ENCODE results near the gene ZNF260. TPM values are rescaled to one million over a fixed set of nuclear protein-coding genes. Genes with fewer than 3 reads are reported as not detected.

The ZNF260 gene
- polyA plus RNA-seq, 2 of the 4 experiments (the other 2 are of a cell fraction), result 22.8 to 25.6 TPM

- 6% methylated on average over 11 of the region's 11 CpGs for WGBS (ENCODE audit: missing lambda C conversion rate)
- Histone ChIP-seq H3K4me1 (peaks cover 4% of the 10 kb centered on the region; the same call in 1 of the 3 replicates), H3K27ac (peak overlapping the region; percentile 89), H3K4me2 (peak overlapping the region; percentile 71), H3K4me3 (peak overlapping the region; percentile 52), H3K9me3 (peaks cover 67% of the 10 kb centered on the region)
- ChIA-PET POLR2A (interaction anchor here (0.6 to 2.0 kb wide), 19 partner anchors 11 to 1291 kb away, joined by 3 to 49 read pairs (median 4); partner anchors contain the start of genes POLR2I, TBCB, ZNF146 and ZNF260), CTCF (interaction anchor here (0.6 to 2.0 kb wide), 7 partner anchors 9 to 363 kb away, joined by 3 to 7 read pairs (median 3); partner anchors contain the start of gene ZFP14)
- ATAC-seq (peak in 1 of 2 experiments; percentile 48; a peak in 4 of 6 replicates), FAIRE-seq (no peak), DNase-seq (ENCODE audit: low read depth in 1 of 2, low spot score in 1 of 2) (peak in 1 of 2 experiments; percentile 64)
- TF ChIP-seq KDM1A (IDR thresholded peaks at IDR 0.05; ENCODE audit: low read depth) (no peak), HDAC2 (IDR thresholded peaks at IDR 0.05) (no peak), RAD21 (conservative IDR thresholded peaks at IDR 0.05 in 1 of 2, IDR thresholded peaks at IDR 0.05 in 1 of 2) (no peak), CTCF (IDR thresholded peaks at IDR 0.05) (peak; percentile 7; the same call in 1 of the 3 replicates), CHD4 (IDR thresholded peaks at IDR 0.05; ENCODE audit: borderline replicate concordance) (no peak; the same call in 1 of the 2 replicates), RCOR1 (IDR thresholded peaks at IDR 0.05; ENCODE audit: low read depth, low read length) (no peak)
Observed at GRCh38 chr19:36488846-36489117, 39.3 kb downstream of the ZNF260 start.

- ChIA-PET POLR2A (interaction anchor here (1.7 to 2.0 kb wide), 6 partner anchors 40 to 829 kb away, joined by 6 to 49 read pairs (median 11); partner anchors contain the start of genes ZNF146, ZNF260, ZNF461 and ZNF529), CTCF (interaction anchor here (0.6 to 2.0 kb wide), 8 partner anchors 9 to 363 kb away, joined by 3 to 7 read pairs (median 3); partner anchors contain the start of gene ZFP14)
- H3K9me3 ChIP-seq, result peaks cover 67% of the 10 kb centered on the region
- TF ChIP-seq ZC3H11A (IDR thresholded peaks at IDR 0.05), result no peak
- no peak for TF ChIP-seq HES2 (IDR thresholded peaks at IDR 0.05)
- no peak for TF ChIP-seq MAFK (IDR thresholded peaks at IDR 0.05; ENCODE audit: partially characterized antibody)
- no peak for TF ChIP-seq NPAS2 (CRISPR knock-in tag; IDR thresholded peaks at IDR 0.05; ENCODE audit: borderline replicate concordance)
- TF ChIP-seq MYC (IDR thresholded peaks at IDR 0.05; ENCODE audit: borderline replicate concordance, low read length), result no peak
- TF ChIP-seq SMC3 (IDR thresholded peaks at IDR 0.05), result no peak
- TF ChIP-seq EP300 (IDR thresholded peaks at IDR 0.05), result no peak
- no peak for TF ChIP-seq FOSB (CRISPR knock-in tag; IDR thresholded peaks at IDR 0.05)
- TF ChIP-seq RNF2 (IDR thresholded peaks at IDR 0.05; ENCODE audit: borderline replicate concordance, low read depth), result no peak
- no peak for TF ChIP-seq JUN (IDR thresholded peaks at IDR 0.05)
- H3K27ac ChIP-seq, result peak overlapping the region; percentile 89
- H3K4me1 ChIP-seq, result peaks cover 4% of the 10 kb centered on the region; the same call in 1 of the 3 replicates
- DNase-seq (ENCODE audit: low read depth in 1 of 2, low spot score in 1 of 2) (peak in 1 of 2 experiments; percentile 15), ATAC-seq (no peak), FAIRE-seq (no peak)
- H3K4me2 ChIP-seq, result peak overlapping the region; percentile 71
- 66% methylated on average over 9 of the region's 9 CpGs for WGBS (ENCODE audit: missing lambda C conversion rate)
- peak overlapping the region; percentile 52 for H3K4me3 ChIP-seq
Observed at GRCh38 chr19:36488118-36488845, 39.8 kb downstream of the ZNF260 start.

- DNase-seq (ENCODE audit: low read depth in 1 of 2, low spot score in 1 of 2), result no peak
- TF ChIP-seq ZFP36 (IDR thresholded peaks at IDR 0.05; ENCODE audit: borderline replicate concordance, partially characterized antibody) (no peak), NFE2L2 (conservative IDR thresholded peaks at IDR 0.05; ENCODE audit: low read length) (no peak), CTCF (IDR thresholded peaks at IDR 0.05) (no peak), NPAS2 (CRISPR knock-in tag; IDR thresholded peaks at IDR 0.05; ENCODE audit: borderline replicate concordance) (no peak), CHD4 (IDR thresholded peaks at IDR 0.05; ENCODE audit: borderline replicate concordance) (no peak), ZC3H11A (IDR thresholded peaks at IDR 0.05) (no peak), MAZ (IDR thresholded peaks at IDR 0.05; ENCODE audit: borderline replicate concordance, low read depth, low read length) (no peak), RNF2 (IDR thresholded peaks at IDR 0.05; ENCODE audit: borderline replicate concordance, low read depth) (no peak)
- no peak for ATAC-seq
- 92% methylated on average over 6 of the region's 6 CpGs for WGBS (ENCODE audit: missing lambda C conversion rate)
- CTCF ChIA-PET, result interaction anchor here (0.6 to 1.1 kb wide), 2 partner anchors 26 to 93 kb away, joined by 3 to 4 read pairs; no protein-coding TSS in a partner anchor
- POLR2A ChIA-PET, result interaction anchor here (0.7 kb wide), 1 partner anchor 1222 kb away, joined by 3 read pairs; no protein-coding TSS in a partner anchor
- no peak for FAIRE-seq
- Histone ChIP-seq H3K4me3 (no peak overlapping the region), H3K9me3 (peaks cover 90% of the 10 kb centered on the region), H3K27ac (no peak overlapping the region), H3K4me1 (peaks cover 4% of the 10 kb centered on the region; the same call in 1 of the 3 replicates), H3K4me2 (no peak overlapping the region)
Observed at GRCh38 chr19:36483653-36484052, 44.4 kb downstream of the ZNF260 start.

All from A549 (cell line).